Measurements from ENCODE around the gene AFDN.

Gene AFDN

DNA sequence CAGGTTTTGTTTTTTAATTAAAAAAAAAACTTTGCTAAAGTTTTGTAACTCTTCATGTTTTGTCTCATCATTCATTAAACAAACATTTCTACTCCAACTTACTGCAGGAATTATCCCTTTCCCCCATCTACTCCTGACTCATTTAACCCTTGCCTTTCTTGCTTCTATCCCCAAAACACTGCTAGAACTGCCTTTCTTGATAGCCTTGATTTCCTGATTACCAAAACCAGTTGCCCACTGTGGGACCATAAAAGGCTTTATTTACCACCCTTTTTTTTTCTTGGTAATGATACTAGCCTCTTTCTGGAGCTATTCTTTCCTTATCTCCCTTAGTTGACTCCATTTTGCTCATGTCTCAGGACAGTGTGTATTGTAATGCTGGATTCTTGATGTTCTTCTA lies 15.3 kb downstream of the AFDN start:
- FAIRE-seq: no peak

DNA sequence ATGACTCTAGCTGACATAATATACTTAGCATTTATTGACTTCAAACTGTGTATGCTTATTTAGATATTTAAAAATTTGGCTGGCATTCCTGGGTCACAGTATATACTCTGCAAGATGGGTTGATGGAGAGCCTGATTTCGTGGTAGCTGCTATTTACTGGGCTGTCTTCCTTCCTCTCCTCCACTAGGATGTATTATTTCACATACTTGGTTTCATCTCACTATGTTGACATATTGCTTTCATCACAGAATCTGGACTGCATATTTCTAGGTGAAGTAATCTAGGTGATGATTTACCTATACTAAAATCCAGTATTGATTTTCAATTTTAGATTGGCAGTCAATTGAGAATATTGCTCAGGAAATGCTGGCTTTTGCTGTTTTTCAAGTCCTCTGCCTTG lies 15.7 kb downstream of the AFDN start:
- FAIRE-seq: no peak

DNA sequence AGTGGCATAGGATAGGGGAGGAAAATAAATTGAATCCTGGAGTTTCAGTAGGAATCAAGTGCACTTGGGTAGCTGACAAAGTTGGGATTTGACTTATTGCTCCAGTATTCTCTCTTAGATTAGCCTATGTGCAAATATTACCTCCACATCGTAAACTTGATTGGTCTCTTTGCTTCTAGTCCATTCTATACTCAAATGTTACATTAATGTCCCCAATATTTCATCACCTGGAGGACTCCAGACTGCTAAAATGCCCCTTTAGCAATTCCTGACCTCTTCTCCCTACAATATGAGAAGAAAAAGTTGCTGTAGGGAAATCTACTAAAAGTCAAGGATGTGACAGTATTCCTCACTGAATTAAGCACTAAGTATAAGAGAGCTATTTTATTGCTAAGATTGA lies 16.3 kb downstream of the AFDN start:
- no peak for FAIRE-seq

DNA sequence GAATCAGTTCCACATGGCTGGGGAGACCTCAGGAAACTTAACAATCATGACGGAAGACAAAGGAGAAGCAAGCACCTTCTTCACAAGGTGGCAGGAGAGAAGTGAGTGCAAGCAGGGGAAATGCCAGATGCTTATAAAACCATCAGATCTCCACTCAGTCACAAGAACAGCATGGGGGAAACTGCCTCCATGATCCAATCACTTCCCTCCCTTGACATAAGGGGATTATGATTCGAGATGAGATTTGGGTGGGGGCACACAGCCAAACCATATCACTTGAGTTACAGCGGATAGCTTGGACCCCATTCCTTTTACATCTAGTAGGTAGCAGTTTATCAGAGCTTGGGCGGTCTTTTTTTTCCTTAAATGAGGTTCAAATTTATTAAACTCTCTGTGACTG lies 19.1 kb downstream of the AFDN start:
- no peak for FAIRE-seq

DNA sequence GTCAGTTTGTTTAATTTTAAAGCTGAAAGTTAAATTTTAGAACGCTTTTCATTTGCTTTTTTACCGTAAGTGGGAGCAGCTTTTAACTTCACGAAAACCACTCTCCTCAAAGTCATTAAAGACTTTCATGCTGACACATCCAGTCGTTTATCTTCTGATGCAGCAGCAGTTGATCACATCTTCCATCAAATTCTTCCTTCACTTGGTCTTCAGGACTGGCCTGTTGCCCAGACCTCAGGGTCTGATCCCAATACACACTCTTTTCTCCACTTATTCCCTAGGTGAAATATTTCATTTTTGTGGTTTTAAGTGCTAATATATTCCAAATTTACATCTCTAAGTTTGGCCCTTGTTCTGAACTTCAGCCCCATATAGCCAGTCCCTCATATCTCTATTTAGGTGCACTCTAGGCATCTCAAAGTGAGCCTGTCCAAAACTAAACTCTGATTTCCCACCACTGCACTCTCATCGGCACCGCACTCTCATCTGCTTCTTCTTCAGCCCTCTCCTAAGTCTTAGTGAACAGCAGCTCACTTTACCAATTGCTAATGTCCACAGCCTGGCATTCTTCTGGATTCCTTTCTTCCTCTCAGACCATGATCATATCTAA lies 20.4 kb downstream of the AFDN start:
- no peak for FAIRE-seq

DNA sequence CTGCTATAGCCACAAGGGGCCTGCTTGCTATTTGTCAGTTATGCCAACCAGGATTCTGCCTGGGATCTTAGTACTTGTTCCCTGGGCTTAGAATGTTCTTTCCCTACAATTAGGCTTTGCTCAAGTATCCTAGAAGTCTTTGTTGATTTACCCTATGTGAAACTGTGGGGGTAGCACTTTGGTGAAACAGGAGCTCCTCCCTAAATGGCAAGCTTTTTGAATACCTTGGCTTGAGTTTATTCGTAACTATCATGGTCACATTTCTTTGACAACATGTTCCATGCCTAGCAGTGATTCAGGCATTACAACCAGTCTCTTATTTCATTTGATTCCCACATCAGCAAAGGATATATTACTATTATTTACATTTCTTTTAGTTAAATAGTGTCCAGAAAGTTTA lies 21.2 kb downstream of the AFDN start:
- FAIRE-seq: no peak

DNA sequence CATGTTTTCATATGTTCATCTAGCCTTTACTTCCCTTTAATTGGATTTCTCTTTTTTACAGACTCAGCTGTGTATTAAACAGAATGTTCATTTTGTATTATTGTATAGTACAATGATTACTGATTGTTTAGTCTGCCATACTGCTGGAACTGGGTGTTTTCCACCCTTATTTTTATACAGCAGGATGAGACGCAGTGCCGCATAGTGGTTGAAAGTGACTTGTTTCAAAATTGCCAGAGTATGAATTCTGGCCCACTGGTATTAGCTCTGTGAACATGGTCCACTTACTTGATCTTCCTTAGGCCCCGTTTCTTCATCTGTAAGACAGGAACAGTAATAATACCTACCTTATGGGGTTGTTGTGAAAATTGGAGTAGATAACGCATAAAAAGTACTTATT lies 22.1 kb downstream of the AFDN start:
- FAIRE-seq: no peak

DNA sequence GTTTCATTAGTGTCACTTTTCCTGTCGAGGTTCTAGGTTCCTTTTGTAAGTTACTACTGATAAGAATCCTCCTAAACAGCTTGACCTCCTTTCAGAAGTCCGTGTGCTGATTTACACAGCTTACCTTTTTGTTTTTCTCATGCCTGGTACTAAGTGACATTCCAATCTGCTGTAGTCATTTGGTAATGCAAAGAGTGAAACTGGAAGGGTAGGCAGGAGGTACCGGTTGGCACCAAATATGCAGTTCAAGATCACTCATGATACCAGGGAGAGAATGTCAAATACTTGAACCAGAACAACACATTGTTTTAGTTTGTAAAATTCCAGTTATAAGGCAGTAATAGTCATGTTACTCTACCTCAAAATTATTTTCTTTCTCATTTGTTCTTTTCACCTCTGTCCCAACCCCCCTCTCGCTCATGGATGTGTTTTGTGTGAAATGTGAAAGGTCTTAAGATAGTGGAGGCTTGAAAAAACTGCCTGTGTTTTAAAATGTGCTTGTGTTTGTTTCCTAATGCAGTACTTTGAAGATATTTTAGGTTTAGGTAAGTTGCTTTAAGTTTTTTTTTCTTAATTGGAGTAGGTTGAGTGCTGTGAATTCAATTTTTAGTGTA lies 23.2 kb downstream of the AFDN start:
- FAIRE-seq: no peak

DNA sequence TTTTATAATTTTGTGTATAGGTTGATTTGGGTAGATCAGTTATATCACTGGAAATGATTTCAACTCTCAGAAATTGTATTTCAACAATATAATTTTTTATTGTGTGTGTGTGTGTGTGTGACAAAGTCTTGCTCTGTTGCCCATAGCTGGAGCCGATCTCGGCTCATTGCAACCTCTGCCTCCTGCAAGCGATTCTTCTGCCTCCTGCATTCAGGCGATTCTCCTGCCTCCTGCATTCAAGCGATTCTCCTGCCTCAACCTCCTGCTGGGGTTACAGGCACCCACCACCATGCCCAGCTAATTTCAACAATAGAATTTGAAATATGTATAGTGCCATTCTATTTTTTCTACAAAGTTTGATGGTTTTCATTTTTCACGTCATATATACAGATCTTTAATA lies 24.1 kb downstream of the AFDN start:
- no peak for FAIRE-seq

DNA sequence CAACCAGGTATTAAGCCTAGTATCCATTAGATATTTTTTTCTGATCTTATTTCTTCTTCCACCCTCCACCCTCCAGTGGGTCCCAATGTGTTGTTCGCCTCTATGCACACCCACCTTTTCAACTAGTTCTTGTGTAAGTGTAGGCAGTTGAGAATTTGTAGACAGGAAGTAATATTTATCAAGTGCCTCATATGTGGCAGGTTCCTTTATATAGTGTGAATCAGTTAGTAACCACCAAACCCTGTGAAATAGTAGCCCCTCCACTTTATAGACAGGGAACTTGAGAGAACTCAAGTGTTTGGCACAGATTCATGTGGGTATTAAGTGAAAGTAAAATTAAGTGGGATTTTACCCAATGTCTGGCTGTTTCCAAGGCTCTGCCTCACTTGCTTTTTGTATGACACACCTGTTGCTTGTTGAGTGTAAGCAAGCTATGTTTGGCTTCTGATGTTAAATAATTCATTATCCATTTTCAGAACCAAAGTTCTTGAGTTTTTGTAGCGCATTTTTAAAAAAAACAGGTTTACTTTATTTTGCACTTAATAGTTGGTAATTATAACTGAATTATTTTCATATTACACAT lies 24.8 kb downstream of the AFDN start:
- FAIRE-seq: no peak

DNA sequence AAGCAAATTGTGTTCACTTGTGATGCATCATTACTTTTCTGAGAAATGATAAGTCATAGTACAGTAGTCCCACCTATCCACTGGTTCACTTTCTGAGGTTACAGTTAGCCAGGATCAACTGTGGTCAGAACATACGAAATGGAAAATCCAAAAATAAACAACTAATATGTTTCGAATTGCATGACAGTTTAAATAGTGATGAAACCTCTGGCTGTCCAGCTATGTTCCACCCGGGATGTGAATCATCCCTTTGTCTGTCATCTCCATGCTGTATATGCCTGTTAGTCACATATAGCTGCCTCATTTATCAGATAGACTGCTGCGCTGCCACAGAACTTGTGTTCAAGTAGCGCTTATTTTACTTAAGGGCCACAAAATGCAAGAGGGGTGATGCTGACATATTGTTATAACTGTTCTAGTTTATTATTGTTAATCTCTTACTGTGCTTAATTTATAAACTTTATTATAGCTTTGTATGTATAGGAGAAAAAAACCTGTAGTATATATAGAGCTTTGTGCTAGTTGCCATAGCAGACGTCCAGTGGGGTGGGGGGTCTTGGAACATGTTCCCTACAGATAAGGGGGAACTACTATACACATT lies 29.2 kb downstream of the AFDN start:
- FAIRE-seq: no peak

DNA sequence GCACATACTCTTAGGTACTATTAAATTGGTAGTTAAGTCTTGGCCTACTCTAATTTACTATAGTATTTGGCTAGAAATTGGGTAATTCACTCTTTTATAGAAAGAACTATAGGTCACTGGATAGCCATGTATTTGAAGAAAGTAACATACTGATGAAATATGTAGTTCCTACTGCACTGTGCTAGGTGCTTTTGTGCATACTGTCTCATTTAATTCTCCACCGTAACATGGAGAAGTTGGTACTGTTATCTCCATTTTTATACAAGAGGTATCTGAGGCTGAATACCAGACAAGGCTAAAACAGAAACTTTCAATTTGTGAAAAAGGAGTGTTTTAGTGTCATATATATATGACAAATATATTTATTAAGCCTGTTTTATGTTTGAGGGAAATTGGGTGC lies 29.8 kb downstream of the AFDN start:
- no peak for FAIRE-seq

DNA sequence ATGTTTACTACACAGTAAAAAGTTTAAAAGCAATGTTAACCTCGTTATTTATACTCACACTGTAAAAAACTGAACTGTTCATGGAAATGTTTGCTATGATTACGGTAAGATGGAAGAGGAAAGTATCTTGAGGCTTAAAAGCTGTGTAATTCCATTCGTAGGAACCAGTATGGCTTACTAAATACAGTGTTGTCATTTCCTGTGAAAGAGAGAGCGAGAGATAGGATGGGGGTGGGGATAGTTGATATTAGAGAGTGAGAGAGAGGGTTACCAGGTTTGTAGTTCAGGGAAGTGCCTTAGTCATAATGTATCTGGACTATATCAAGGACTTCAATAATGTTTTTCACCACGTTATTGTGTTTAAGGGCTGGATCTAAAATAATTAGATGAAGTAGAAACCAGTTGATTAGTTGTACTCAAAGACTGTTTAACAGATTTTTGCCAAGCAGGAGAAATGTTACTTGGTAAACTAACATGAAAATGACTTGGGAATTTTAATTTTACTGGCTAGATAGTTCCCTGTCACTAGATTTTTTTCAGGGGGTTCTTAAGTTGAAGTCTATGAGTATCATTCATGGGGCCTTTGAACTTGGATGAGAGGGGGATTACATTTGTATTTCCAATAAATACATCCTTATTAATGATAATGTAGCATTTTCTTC lies 30.4 kb downstream of the AFDN start:
- no peak for FAIRE-seq

DNA sequence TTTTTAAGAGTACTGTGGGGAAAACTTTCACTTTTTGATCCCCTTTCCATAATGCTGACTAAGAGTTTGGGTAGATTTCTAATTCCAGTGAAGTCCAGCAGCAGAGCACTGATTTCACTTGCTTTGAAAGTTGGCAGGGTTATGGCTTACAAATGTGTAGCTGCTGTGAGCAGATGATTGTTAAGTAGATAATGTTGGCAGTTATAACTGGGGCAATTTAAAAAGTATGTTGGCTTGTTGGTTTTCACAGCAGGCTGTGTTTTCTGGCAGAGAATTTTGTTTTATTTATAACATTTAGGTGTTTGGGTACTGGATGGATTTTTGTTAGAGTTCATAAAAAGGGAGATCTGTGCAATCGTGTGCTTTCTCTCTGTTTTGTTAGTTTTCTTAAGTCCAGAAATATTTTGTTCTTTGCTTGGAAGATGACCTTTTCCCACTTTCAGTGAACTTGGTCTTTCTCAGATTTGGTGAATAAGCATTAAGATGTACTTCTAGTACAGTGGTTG lies 31.4 kb downstream of the AFDN start:
- no peak for FAIRE-seq

DNA sequence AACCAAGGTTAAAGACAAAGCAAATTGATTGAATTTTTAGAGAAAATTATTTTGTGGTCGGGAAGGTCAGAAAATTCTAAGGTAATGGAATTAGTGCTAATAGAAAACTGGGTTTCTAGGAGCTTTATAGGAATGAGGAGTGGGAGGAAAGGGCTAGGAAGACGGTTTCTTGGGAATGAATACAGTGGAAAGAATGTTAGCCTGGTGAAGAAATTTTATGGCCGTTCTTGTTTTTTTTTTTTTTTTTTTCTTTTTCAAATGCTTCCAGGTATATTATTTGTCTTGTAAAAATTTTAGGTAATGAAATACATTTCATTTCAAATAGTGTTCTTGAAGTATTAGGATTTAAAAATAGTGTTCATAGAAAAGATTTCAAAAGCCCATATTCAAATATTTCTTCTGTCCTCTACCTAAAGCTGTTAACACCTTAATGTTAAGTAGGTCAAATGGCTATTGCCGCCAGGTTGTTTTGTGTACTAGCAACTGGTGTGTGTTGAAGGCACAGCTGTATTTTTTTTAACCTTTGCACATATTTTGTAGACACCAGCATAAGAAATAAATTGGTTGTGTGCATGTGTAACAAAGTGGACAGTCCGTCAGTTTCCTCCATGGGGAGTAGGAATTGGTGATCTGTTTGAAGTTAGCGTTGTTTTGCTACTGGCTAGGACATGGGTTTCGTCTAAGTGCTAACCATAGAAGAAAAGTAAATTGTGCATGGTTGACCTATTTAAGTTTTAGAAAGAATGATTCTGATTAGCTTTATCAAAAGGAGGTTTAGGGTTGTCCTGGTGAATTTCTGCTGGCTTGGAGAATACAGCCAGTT lies 32.3 kb downstream of the AFDN start:
- FAIRE-seq: no peak

DNA sequence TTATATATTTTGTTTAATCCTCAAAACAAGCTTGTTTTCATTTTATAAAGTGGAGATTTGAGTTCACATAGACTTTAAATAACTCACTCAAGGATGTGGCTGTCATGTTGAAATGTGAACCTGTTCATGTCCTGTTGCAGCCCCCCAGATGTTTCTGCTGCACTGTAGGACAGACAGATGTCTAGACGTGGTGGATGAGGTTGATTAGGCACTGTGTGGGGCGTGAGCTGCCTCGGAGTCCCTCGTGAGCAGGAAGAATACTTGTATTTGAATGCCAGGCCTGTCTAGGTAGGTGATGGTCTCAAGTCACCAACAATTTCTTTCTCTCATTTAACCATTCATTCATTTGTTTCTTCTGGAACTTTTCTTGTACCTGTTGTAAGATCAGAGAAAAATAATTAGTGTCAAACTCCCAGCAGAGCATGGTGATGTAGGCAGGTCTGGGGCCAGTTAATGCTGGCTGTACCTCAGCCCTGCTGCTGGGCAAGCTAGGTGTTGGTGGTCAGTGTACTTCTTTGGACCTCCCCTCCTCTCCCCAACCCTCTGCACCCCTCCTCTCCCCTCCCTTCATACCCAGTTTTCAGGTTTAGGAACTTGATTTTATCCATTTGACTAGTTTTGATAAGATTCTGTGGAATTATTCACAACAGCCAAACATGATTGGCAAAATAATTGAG lies 34.0 kb downstream of the AFDN start:
- FAIRE-seq: no peak

DNA sequence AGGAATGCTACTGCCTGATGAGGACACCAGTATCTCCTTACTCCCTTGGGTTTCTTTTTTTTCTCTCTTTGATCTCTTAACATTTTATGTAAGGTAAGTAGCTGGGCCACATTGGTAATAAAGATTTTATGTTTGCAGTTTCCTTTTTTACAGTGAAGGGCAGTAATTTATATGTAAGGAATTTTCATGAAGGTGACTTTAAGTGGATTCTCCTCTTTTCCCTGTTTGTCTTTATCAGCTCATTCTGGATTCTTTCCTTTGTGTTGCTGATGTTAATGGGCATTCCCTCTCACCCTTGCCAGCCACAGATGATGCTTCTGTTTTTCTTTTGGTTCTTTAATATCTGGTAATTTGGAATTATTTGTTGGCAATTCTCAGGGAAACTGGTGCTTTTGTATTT lies 34.7 kb downstream of the AFDN start:
- FAIRE-seq: no peak

DNA sequence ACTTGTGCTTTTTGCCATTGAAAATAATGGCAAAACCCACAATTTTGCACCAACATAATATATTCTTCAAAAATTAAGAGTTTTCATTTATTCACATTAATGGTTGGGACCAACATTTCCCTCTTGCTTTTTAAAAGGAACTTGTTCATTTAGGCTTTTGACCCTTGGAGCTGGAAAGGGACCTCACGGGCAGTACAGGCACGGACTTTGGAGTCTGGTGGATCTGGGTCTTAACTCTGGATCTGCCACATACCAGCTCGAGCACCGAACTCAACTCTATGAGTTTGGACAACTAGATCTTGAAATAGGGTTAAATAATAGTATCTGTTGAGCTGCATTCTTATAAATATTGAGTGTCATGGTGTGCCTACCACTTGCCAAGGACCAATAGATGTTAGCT lies 37.2 kb downstream of the AFDN start:
- no peak for FAIRE-seq

DNA sequence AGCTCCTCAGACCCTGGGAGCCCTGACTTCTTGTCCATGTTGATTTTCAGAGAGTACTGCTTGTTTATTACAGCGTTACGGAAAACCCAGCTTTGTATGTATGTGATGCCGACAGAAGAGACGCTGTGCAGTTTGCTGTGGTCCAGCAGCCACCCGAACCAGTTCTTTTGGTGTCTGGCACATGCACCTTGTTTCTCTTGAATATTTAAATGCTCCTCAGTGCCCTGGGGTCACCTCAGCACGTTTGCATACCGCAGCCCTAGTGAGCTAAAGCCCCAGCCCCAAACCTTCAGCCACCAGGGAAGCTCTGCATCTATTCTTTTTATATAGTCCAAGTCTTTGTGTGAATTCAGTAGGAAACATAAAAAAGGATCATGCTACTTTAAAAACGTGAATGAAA lies 39.9 kb downstream of the AFDN start:
- no peak for FAIRE-seq

DNA sequence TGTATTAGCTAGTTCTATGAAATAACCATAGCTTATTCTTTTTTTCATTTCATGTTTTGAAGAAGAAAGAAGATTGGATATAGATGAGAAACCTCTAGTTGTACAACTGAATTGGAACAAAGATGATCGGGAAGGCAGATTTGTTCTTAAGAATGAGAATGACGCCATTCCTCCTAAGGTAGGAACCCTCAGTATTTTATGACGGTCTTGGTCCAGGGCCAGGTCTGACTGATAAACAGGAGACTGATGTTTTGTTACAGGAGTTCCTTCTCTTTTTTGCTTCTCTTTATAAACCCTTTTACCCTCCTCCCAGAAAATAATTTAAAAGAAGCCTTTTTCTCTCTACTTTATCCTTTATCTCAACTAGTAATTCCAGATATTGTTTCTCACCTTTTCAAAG lies 43.6 kb downstream of the AFDN start:
- FAIRE-seq: no peak

DNA sequence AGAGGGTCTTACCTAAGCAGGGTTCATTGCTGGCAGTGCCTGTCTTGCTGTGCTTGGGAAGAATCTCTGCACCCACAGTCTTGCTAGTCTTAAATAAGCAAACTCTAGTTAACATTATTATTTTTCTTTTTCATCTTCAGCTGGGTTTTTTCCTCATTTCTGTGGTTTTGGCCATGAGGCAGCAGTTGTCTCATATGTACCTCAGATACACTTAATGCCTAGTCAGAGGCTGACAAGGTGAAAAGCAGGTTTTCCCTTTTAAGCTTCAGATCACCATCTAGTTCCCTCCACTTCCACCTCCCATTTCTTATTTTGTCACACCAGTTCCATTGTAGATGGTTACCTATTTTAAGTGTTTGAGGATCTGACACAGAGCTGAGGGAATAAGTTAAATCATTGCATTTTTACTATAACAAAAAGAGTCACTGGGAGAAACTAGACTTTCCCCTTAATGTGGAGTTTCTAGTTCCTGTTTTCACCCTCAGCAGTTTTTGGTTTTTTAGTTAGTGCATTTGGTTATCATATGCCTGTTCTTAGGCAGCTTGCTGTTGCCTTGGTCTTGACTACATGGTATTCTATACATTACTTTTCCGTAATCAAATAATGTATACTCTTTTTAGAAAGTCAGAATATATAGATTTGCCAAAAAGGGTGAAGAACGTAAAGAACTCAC lies 46.0 kb downstream of the AFDN start:
- no peak for FAIRE-seq

All from A204.1 (cell line).